ENCODE results near the gene RTN4.

GRCh38 chr2:54924121-54924520 lies 126.1 kb downstream of the RTN4 start:
- TF ChIP-seq CTCF (IDR thresholded peaks at IDR 0.05 in 8 of 11, conservative IDR thresholded peaks at IDR 0.05 in 3 of 11) (no peak), POLR2AphosphoS5 (IDR thresholded peaks at IDR 0.05) (no peak), POLR2A (IDR thresholded peaks at IDR 0.05) (no peak)

All from spleen (tissue), 7 donors.